Psoas muscle (tissue), 8 donors: ENCODE results near the gene ZNF160. TPM values are rescaled to one million over a fixed set of nuclear protein-coding genes. Genes with fewer than 3 reads are reported as not detected.

Source experiments
- ATAC-seq, 4 donors: fragments of 200-7000 bp; cut with Tn5 transposase; one replicate each; pipeline ENCODE4 v1.9.1; 2020; ENCODE audit warnings: moderate library complexity in 3 of 4, mild to moderate bottlenecking in 2 of 4
- DNase-seq, 2 donors: peaks; one replicate each; pipeline ENCODE4 v3.0.0-alpha.2; 2020
- H3K27ac ChIP-seq: fragments of 200-600 bp; one replicate; pipeline ENCODE4 v1.8.0; 2022
- H3K27me3 ChIP-seq, 3 donors: fragments of 200-600 bp in 1 of 3; one replicate each; pipeline versions ENCODE4 v1.6.1 to v1.8.0; 2013 to 2022; ENCODE audit warnings: low read length in 2 of 3, mild to moderate bottlenecking in 2 of 3, moderate library complexity in 1 of 3; ENCODE audit not compliant: insufficient read depth in 3 of 3
- H3K36me3 ChIP-seq, 2 donors: fragments of 200-600 bp in 1 of 2; one replicate each; pipeline versions ENCODE4 v1.6.1 to v1.8.0; 2013 to 2022; ENCODE audit warnings: low read depth in 1 of 2, mild to moderate bottlenecking in 1 of 2, moderate library complexity in 1 of 2; ENCODE audit not compliant: insufficient read depth in 1 of 2
- H3K4me1 ChIP-seq: fragments of 200-600 bp; one replicate; pipeline ENCODE4 v1.8.0; 2022
- H3K4me3 ChIP-seq: fragments of 200-600 bp; one replicate; pipeline ENCODE4 v1.8.0; 2022; ENCODE audit warnings: mild to moderate bottlenecking
- H3K9me3 ChIP-seq: fragments of 200-600 bp; one replicate; pipeline ENCODE4 v1.8.0; 2022
- CTCF ChIP-seq: fragments of 200-600 bp; IDR thresholded peaks from one replicate; pipeline ENCODE4 v1.8.0; 2022; ENCODE audit warnings: antibody characterized with exemption
- WGBS, 3 donors: extraction: QIAGEN DNeasy Blood & Tissue Kit; methylation state at CpG; one replicate each; pipeline versions ENCODE4 v1.1.6 to v1.1.7; 2013; 5-methylcytosine and 5-hydroxymethylcytosine counted together
- intact Hi-C, 2 donors: fragments of 100-400 bp; cut with DNase I; formaldehyde crosslinking; loops; one replicate each; pipeline versions ENCODE4 v1.11.0 to v1.14.2; 2022
- long read RNA-seq, 2 donors: library from polyadenylated mRNA; unstranded; transcript quantifications; one replicate each; pipeline ENCODE4 v2.0.0, GENCODE V29; 2021
- polyA plus RNA-seq, 3 donors: library from polyadenylated mRNA; stranded (reverse); fragments of 200-250 nt; gene quantifications; one replicate each; pipeline ENCODE4 v1.2.3, GENCODE V29; 2013
- total RNA-seq, 4 donors: library from RNA; stranded (reverse); fragmentation: NEBNext Ultra II Directional in 2 of 4; extraction: Animal tissue kit (Norgen Biotek cat#: 25700) in 2 of 4; gene quantifications; one replicate each; pipeline versions ENCODE4 v1.2.1 to v1.2.4, GENCODE V29; 2021 to 2023
- donor health status: healthy with polysubstance abuse.
- donor health status: DM: no; HTN: no; CAD: no; lungs with moderate emphysema.
- donor health status: Bipolar disorder and iron deficiency.
- donor health status: healthy.
- donor health status: DM: yes; HTN: yes; CAD: no.
- donor health status: DM: no; HTN: no; CAD: no.
- donor health status: DM: no; HTN: no; CAD: no.
- donor health status: DM: yes; HTN: yes; CAD: no.

The ZNF160 gene
- 10 to 100 TPM in 2 of 4 donors, 1 to 10 TPM in 2; 7.5 to 12.4 (median 10.4) TPM for total RNA-seq
- polyA plus RNA-seq: 10 to 100 TPM in 1 of 3 donors, 1 to 10 TPM in 2; 4.9 to 12.9 (median 6.9) TPM
- long read RNA-seq, donor 1, full-length matches to known transcripts: 3 of 5 reads
- long read RNA-seq, donor 1, partial matches to known transcripts: 0 of 5 reads
- long read RNA-seq, donor 1, other reads (novel, unspliced or antisense): 2 of 5 reads
- long read RNA-seq, donor 2, full-length matches to known transcripts: 7 of 11 reads
- long read RNA-seq, donor 2, partial matches to known transcripts: 0 of 11 reads
- long read RNA-seq, donor 2, other reads (novel, unspliced or antisense): 4 of 11 reads

- intact Hi-C loops: loop anchor here (2.0 to 10.0 kb wide), 3 partner anchors 51 to 291 kb away; partner anchors contain the start of genes ZNF347 (in 1 of the 2) and ZNF765 (in 1 of the 2)
These were observed at the start of gene ZNF160 for GRCh38 chr19:53103234-53104203. TSS of gene ZNF160 (minus strand) at chr19:53103422. CDS start at chr19:53086276, 17,146 bp downstream.

GRCh38 chr19:53147645-53148044, 44.4 kb upstream of the ZNF160 start:
- Histone ChIP-seq H3K36me3 (peaks cover 0 to 69% of the 10 kb centered on the region in 2 donors), H3K4me3 (no peak overlapping the region), H3K27ac (no peak overlapping the region), H3K27me3 (no peaks in the 10 kb centered on the region), H3K9me3 (peaks cover 68% of the 10 kb centered on the region), H3K4me1 (no peaks in the 10 kb centered on the region)
- intact Hi-C loops: no loop called here
- no peak for TF ChIP-seq CTCF
- DNase-seq (no peak), ATAC-seq (no peak)

More at GRCh38 chr19:53103234-53104203, at the start of gene ZNF160:
- H3K36me3 ChIP-seq: peaks cover 0 to 19% of the 10 kb centered on the region in 2 donors
- DNase-seq: peak; percentile 99
- peak within 1 kb of the TSS; percentile 91 for H3K27ac ChIP-seq
- peak; percentile 99 for ATAC-seq
- TF ChIP-seq CTCF: no peak
- no peaks in the 10 kb centered on the region for H3K27me3 ChIP-seq
- peak within 1 kb of the TSS; percentile 93 for H3K4me3 ChIP-seq
- H3K9me3 ChIP-seq: no peaks in the 10 kb centered on the region
- WGBS, 3 donors: 1 to 2% (median 1%) methylated on average over 60 to 67 of the region's 67 CpGs
- peaks cover 17% of the 10 kb centered on the region for H3K4me1 ChIP-seq

- Histone ChIP-seq H3K4me3 (no peak overlapping the region), H3K36me3 (peaks cover 10 to 38% of the 10 kb centered on the region in 2 donors), H3K4me1 (no peaks in the 10 kb centered on the region), H3K27ac (no peak overlapping the region), H3K27me3 (no peaks in the 10 kb centered on the region), H3K9me3 (peaks cover 69% of the 10 kb centered on the region)
- DNase-seq (no peak), ATAC-seq (no peak)
- 98 to 100% (median 99%) methylated on average over 4 of the region's 4 CpGs for WGBS, 3 donors
- intact Hi-C loops: no loop called here
- no peak for TF ChIP-seq CTCF
These were observed 37.1 kb upstream of the ZNF160 start for GRCh38 chr19:53140351-53140750.

- 86 to 92% (median 87%) methylated on average over 3 of the region's 3 CpGs for WGBS, 3 donors
- peaks cover 35% of the 10 kb centered on the region for H3K9me3 ChIP-seq
- H3K36me3 ChIP-seq: peaks cover 6 to 7% of the 10 kb centered on the region in 2 donors
- H3K4me3 ChIP-seq: no peak overlapping the region
- DNase-seq (no peak), ATAC-seq (no peak)
- H3K27me3 ChIP-seq: no peaks in the 10 kb centered on the region
- no peak for TF ChIP-seq CTCF
- H3K4me1 ChIP-seq: peaks cover 1% of the 10 kb centered on the region
- H3K27ac ChIP-seq: no peak overlapping the region
- intact Hi-C loops: no loop called here
These were observed 33.2 kb upstream of the ZNF160 start for GRCh38 chr19:53136432-53136831.
